Activated CD8-positive, alpha-beta memory T cell treated with anti-CD3 and anti-CD28 coated beads, Interleukin-2, amount 10 ng/mL, durations not matched to agents 7 days and 5 days (primary cell): ENCODE measurements around the gene MRTFA. TPM values are rescaled to one million over a fixed set of nuclear protein-coding genes. Genes with fewer than 3 reads are reported as not detected.

Source experiments
- ATAC-seq: fragments of 150-1000 bp; cut with Tn5 transposase; one replicate; pipeline ENCODE4 v1.10.0; 2021; ENCODE audit warnings: moderate library complexity
- CTCF ChIA-PET: fragments of 350-600 bp; sonication (Branson Sonifier 250); formaldehyde crosslinking; loops from one replicate; lab custom pipeline; 2021; ENCODE audit warnings: antibody characterized with exemption; lab: Charles Lee
- DNase-seq: peaks from one replicate; pipeline ENCODE4 v3.0.0-alpha.2; 2020
- H3K27ac Mint-ChIP-seq: one replicate; pipeline ENCODE4 v1.8.0; 2021; ENCODE audit warnings: mild to moderate bottlenecking, mixed read lengths
- H3K27me3 Mint-ChIP-seq: one replicate; pipeline ENCODE4 v1.8.0; 2021; ENCODE audit warnings: mixed read lengths
- H3K36me3 Mint-ChIP-seq: one replicate; pipeline ENCODE4 v1.8.0; 2021; ENCODE audit warnings: mild to moderate bottlenecking, mixed read lengths
- H3K4me1 Mint-ChIP-seq: one replicate; pipeline ENCODE4 v1.8.0; 2021; ENCODE audit warnings: mixed read lengths
- H3K4me3 Mint-ChIP-seq: one replicate; pipeline ENCODE4 v1.8.0; 2021; ENCODE audit warnings: mild to moderate bottlenecking, moderate library complexity, mixed read lengths
- H3K9me3 Mint-ChIP-seq: one replicate; pipeline ENCODE4 v1.8.0; 2022; ENCODE audit warnings: low read depth, mixed read lengths
- total RNA-seq, 2 experiments: library from RNA; stranded (reverse); gene quantifications; one replicate each; pipeline ENCODE4 v1.2.3, GENCODE V29; 2021

Gene MRTFA
- total RNA-seq, 2 experiments from 2014 or later, result 59.4 to 74.0 TPM

- H3K27ac Mint-ChIP-seq, result no peak overlapping the region
- ATAC-seq (no peak), DNase-seq (no peak)
- H3K36me3 Mint-ChIP-seq, result peaks cover 9% of the 10 kb centered on the region
- no peaks in the 10 kb centered on the region for H3K9me3 Mint-ChIP-seq
- no peaks in the 10 kb centered on the region for H3K27me3 Mint-ChIP-seq
- peaks cover 40% of the 10 kb centered on the region for H3K4me1 Mint-ChIP-seq
- H3K4me3 Mint-ChIP-seq, result no peak overlapping the region
- CTCF ChIA-PET, result interaction anchor here (0.7 to 4.9 kb wide), 6 partner anchors 104 to 372 kb away, joined by 3 to 88 read pairs (median 5); partner anchors contain the start of gene MRTFA
These were observed 109.6 kb downstream of the MRTFA start for GRCh38 chr22:40526960-40527359.

- H3K9me3 Mint-ChIP-seq, result no peaks in the 10 kb centered on the region
- H3K4me3 Mint-ChIP-seq, result no peak overlapping the region
- peaks cover 27% of the 10 kb centered on the region for H3K4me1 Mint-ChIP-seq
- DNase-seq, result peak; percentile 78
- no peaks in the 10 kb centered on the region for H3K27me3 Mint-ChIP-seq
- peak; percentile 81 for ATAC-seq
- peaks cover 9% of the 10 kb centered on the region for H3K36me3 Mint-ChIP-seq
- CTCF ChIA-PET, result interaction anchor here (0.7 to 4.9 kb wide), 13 partner anchors 9 to 374 kb away, joined by 3 to 88 read pairs (median 6); partner anchors contain the start of gene MRTFA
- no peak overlapping the region for H3K27ac Mint-ChIP-seq
These were observed 111.2 kb downstream of the MRTFA start for GRCh38 chr22:40525250-40525884.

- Mint-ChIP-seq H3K9me3 (no peaks in the 10 kb centered on the region), H3K27me3 (no peaks in the 10 kb centered on the region), H3K27ac (no peak overlapping the region), H3K4me1 (peaks cover 27% of the 10 kb centered on the region), H3K36me3 (peaks cover 9% of the 10 kb centered on the region), H3K4me3 (no peak overlapping the region)
- no peak for DNase-seq
- no peak for ATAC-seq
- CTCF ChIA-PET, result interaction anchor here (0.5 to 4.9 kb wide), 18 partner anchors 9 to 375 kb away, joined by 3 to 88 read pairs (median 4); partner anchors contain the start of gene MRTFA
These were observed 111.9 kb downstream of the MRTFA start for GRCh38 chr22:40524392-40525249.

GRCh38 chr22:40522141-40522540 lies 114.4 kb downstream of the MRTFA start:
- Mint-ChIP-seq H3K4me3 (no peak overlapping the region), H3K27ac (no peak overlapping the region), H3K9me3 (no peaks in the 10 kb centered on the region), H3K27me3 (no peaks in the 10 kb centered on the region), H3K36me3 (peaks cover 13% of the 10 kb centered on the region), H3K4me1 (peaks cover 36% of the 10 kb centered on the region)
- CTCF ChIA-PET, result no interaction called here
- ATAC-seq (no peak), DNase-seq (no peak)

GRCh38 chr22:40521046-40521445 lies 115.5 kb downstream of the MRTFA start:
- ATAC-seq (no peak), DNase-seq (no peak)
- no peak overlapping the region for H3K4me3 Mint-ChIP-seq
- no peaks in the 10 kb centered on the region for H3K27me3 Mint-ChIP-seq
- no peak overlapping the region for H3K27ac Mint-ChIP-seq
- H3K4me1 Mint-ChIP-seq, result peaks cover 35% of the 10 kb centered on the region
- CTCF ChIA-PET, result interaction anchor here (0.9 to 2.4 kb wide), 3 partner anchors 9 to 162 kb away, joined by 3 to 10 read pairs (median 8); no protein-coding TSS in a partner anchor
- peaks cover 13% of the 10 kb centered on the region for H3K36me3 Mint-ChIP-seq
- H3K9me3 Mint-ChIP-seq, result no peaks in the 10 kb centered on the region

- CTCF ChIA-PET, result interaction anchor here (0.9 to 2.4 kb wide), 3 partner anchors 10 to 162 kb away, joined by 3 to 10 read pairs (median 8); no protein-coding TSS in a partner anchor
- H3K27me3 Mint-ChIP-seq, result no peaks in the 10 kb centered on the region
These were observed 116.0 kb downstream of the MRTFA start for GRCh38 chr22:40520562-40520961.

GRCh38 chr22:40519948-40520331 lies 116.6 kb downstream of the MRTFA start:
- Mint-ChIP-seq H3K4me1 (peaks cover 30% of the 10 kb centered on the region), H3K27ac (no peak overlapping the region), H3K9me3 (no peaks in the 10 kb centered on the region), H3K36me3 (peaks cover 16% of the 10 kb centered on the region), H3K4me3 (no peak overlapping the region), H3K27me3 (no peaks in the 10 kb centered on the region)
- DNase-seq (no peak), ATAC-seq (no peak)
- CTCF ChIA-PET, result interaction anchor here (1.1 to 2.4 kb wide), 3 partner anchors 10 to 766 kb away, joined by 3 to 10 read pairs (median 8); partner anchors contain the start of gene RANGAP1

More at GRCh38 chr22:40520562-40520961, 116.0 kb downstream of the MRTFA start:
- peaks cover 32% of the 10 kb centered on the region for H3K4me1 Mint-ChIP-seq
- no peak overlapping the region for H3K4me3 Mint-ChIP-seq
- no peak for DNase-seq
- H3K36me3 Mint-ChIP-seq, result peaks cover 15% of the 10 kb centered on the region
- no peak overlapping the region for H3K27ac Mint-ChIP-seq
- H3K9me3 Mint-ChIP-seq, result no peaks in the 10 kb centered on the region
- ATAC-seq, result no peak

GRCh38 chr22:40519284-40519947 lies 117.1 kb downstream of the MRTFA start:
- peak overlapping the region; percentile 42 for H3K4me3 Mint-ChIP-seq
- no peaks in the 10 kb centered on the region for H3K27me3 Mint-ChIP-seq
- peaks cover 26% of the 10 kb centered on the region for H3K4me1 Mint-ChIP-seq
- H3K27ac Mint-ChIP-seq, result peak overlapping the region; percentile 75
- no peaks in the 10 kb centered on the region for H3K9me3 Mint-ChIP-seq
- H3K36me3 Mint-ChIP-seq, result peaks cover 16% of the 10 kb centered on the region
- peak; percentile 94 for ATAC-seq
- CTCF ChIA-PET, result interaction anchor here (1.1 to 2.4 kb wide), 5 partner anchors 11 to 767 kb away, joined by 3 to 10 read pairs (median 4); partner anchors contain the start of gene RANGAP1
- no peak for DNase-seq

GRCh38 chr22:40518840-40519239 lies 117.7 kb downstream of the MRTFA start:
- CTCF ChIA-PET, result interaction anchor here (1.1 to 1.8 kb wide), 3 partner anchors 12 to 127 kb away, joined by 3 to 4 read pairs (median 4); no protein-coding TSS in a partner anchor
- H3K36me3 Mint-ChIP-seq, result peaks cover 16% of the 10 kb centered on the region
- peaks cover 24% of the 10 kb centered on the region for H3K4me1 Mint-ChIP-seq
- DNase-seq (no peak), ATAC-seq (no peak)
- H3K27me3 Mint-ChIP-seq, result no peaks in the 10 kb centered on the region
- H3K4me3 Mint-ChIP-seq, result peak overlapping the region; percentile 42
- H3K27ac Mint-ChIP-seq, result peak overlapping the region; percentile 75
- no peaks in the 10 kb centered on the region for H3K9me3 Mint-ChIP-seq

- H3K27ac Mint-ChIP-seq, result no peak overlapping the region
These were observed 118.9 kb downstream of the MRTFA start for GRCh38 chr22:40517631-40518030.

GRCh38 chr22:40516416-40516815 lies 120.1 kb downstream of the MRTFA start:
- Mint-ChIP-seq H3K27ac (no peak overlapping the region), H3K4me1 (peaks cover 24% of the 10 kb centered on the region), H3K9me3 (no peaks in the 10 kb centered on the region), H3K4me3 (no peak overlapping the region), H3K27me3 (no peaks in the 10 kb centered on the region), H3K36me3 (peaks cover 14% of the 10 kb centered on the region)
- no peak for DNase-seq
- no peak for ATAC-seq
- CTCF ChIA-PET, result interaction anchor here (1.0 kb wide), 1 partner anchor 130 kb away, joined by 5 read pairs; no protein-coding TSS in a partner anchor

More at GRCh38 chr22:40517631-40518030, 118.9 kb downstream of the MRTFA start:
- peaks cover 24% of the 10 kb centered on the region for H3K4me1 Mint-ChIP-seq
- no peak overlapping the region for H3K4me3 Mint-ChIP-seq
- H3K9me3 Mint-ChIP-seq, result no peaks in the 10 kb centered on the region
- DNase-seq (no peak), ATAC-seq (no peak)
- H3K27me3 Mint-ChIP-seq, result no peaks in the 10 kb centered on the region
- CTCF ChIA-PET, result interaction anchor here (1.2 to 1.8 kb wide), 3 partner anchors 81 to 129 kb away, joined by 3 to 4 read pairs (median 4); no protein-coding TSS in a partner anchor
- peaks cover 16% of the 10 kb centered on the region for H3K36me3 Mint-ChIP-seq

- H3K4me3 Mint-ChIP-seq, result no peak overlapping the region
- H3K4me1 Mint-ChIP-seq, result peaks cover 2% of the 10 kb centered on the region
- H3K9me3 Mint-ChIP-seq, result no peaks in the 10 kb centered on the region
- H3K27me3 Mint-ChIP-seq, result no peaks in the 10 kb centered on the region
- peaks cover 4% of the 10 kb centered on the region for H3K36me3 Mint-ChIP-seq
- CTCF ChIA-PET, result interaction anchor here (0.7 to 1.2 kb wide), 4 partner anchors 12 to 133 kb away, joined by 3 read pairs; no protein-coding TSS in a partner anchor
- DNase-seq (no peak), ATAC-seq (no peak)
- no peak overlapping the region for H3K27ac Mint-ChIP-seq
These were observed 123.9 kb downstream of the MRTFA start for GRCh38 chr22:40512426-40513136.
